HG03378 (cell line): Measurements from ENCODE around the gene OASL.

Experiments used
- ATAC-seq: cut with Tn5 transposase; IDR thresholded peaks from one replicate; pipeline ENCODE4 v1.9.1; 2021; ENCODE audit warnings: mild to moderate bottlenecking, moderate library complexity; ENCODE audit not compliant: unreplicated experiment

The OASL gene

GRCh38 chr12:121015825-121016766 is 22.9 kb downstream of the OASL start, which contains the start of gene C12orf43:
TSS of gene C12orf43 (minus strand) at chr12:121016487. CDS start at chr12:121016474, 13 bp downstream.
- ATAC-seq, result peak; percentile 91

GRCh38 chr12:121013715-121014114 is 25.3 kb downstream of the OASL start:
- no peak for ATAC-seq

GRCh38 chr12:121011820-121012219 is 27.2 kb downstream of the OASL start:
- ATAC-seq, result no peak

DNA sequence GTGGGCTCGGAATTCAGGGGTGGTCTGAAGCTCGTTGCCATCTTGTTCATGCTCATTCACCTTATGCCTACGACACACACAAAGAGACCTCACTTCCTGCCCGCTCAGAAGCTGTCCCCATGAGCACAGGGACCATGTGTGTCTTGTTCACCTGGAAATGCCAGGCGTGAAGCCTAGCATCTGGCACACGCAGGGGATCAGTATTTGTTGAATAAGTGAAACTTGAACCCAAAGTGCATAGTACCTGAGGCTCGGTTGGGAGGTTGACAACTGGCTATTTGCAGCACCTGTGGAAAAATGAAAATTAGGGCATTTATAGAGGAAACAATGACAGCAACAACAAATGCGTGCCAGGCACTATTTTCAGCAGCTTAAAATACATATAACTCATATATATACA is 28.2 kb downstream of the OASL start:
- ATAC-seq, result no peak

GRCh38 chr12:121009741-121010140 is 29.3 kb downstream of the OASL start:
- ATAC-seq, result no peak

DNA sequence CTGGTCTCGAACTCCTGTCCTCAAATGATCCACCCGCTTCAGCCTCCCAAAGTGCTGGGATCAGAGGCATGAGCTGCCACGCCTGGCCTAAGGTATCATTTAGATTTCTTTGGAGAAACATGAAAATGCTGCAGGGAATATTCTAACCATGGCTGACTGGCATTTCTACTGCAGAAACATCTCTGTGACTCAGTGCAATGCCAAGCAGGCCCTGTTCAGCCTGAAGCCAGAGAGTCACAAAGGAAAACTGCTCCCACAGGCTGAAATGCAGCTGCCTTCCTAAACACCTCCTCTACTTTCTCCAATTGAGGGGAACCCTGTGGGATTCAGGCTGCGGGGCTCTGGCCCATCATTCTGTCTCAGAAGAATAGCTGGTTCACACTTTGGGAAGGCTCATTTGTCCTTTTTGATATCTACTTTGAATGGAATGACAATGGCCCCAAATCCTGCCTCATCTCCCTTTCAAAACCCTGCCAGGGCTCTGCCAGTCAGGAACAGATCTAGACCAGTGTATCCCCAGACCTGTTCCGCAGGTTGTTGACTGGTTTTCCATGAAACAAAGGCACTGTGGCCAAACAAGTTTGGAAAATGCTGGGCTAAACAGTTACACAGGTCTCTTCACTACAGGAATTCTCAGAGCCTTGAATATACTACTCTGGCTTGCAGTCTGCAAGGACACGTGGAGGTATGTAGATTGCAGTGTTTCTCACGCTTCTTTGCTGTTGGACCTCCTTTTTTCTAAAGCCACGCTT is 30.5 kb downstream of the OASL start:
- no peak for ATAC-seq

- no peak for ATAC-seq
Observed at GRCh38 chr12:121005346-121005815, 33.7 kb downstream of the OASL start.

GRCh38 chr12:121004253-121004815 is 34.7 kb downstream of the OASL start:
- ATAC-seq, result no peak

- ATAC-seq, result no peak
Observed at GRCh38 chr12:121003650-121004049, 35.4 kb downstream of the OASL start.

- ATAC-seq, result no peak
Observed at GRCh38 chr12:121001841-121002483, 37.1 kb downstream of the OASL start.

GRCh38 chr12:121001060-121001459 is 38.0 kb downstream of the OASL start:
- no peak for ATAC-seq

GRCh38 chr12:121000530-121000929 is 38.5 kb downstream of the OASL start:
- no peak for ATAC-seq

GRCh38 chr12:120999191-121000120 is 39.6 kb downstream of the OASL start:
- no peak for ATAC-seq

DNA sequence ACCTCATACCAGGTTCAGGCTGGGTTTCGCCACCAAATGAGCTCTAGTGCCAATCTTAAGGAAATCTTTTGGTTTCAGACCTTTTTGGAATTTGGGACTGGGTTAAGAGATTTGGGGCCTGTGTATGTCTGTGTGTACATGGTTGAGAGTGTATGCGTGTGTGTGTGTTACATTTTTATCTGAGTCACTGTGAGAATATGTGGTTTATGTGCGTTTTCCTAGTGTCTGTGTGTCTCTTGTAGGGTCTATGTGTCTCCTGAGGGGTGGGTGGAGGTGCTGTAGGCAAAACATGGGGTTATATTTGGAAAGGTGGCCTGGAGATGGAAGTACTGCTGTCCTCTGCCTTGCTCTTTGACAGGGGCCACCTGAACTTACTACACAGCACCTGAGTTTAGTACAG is 40.6 kb downstream of the OASL start:
- no peak for ATAC-seq

- no peak for ATAC-seq
Observed at GRCh38 chr12:120997448-120997847, 41.6 kb downstream of the OASL start.

DNA sequence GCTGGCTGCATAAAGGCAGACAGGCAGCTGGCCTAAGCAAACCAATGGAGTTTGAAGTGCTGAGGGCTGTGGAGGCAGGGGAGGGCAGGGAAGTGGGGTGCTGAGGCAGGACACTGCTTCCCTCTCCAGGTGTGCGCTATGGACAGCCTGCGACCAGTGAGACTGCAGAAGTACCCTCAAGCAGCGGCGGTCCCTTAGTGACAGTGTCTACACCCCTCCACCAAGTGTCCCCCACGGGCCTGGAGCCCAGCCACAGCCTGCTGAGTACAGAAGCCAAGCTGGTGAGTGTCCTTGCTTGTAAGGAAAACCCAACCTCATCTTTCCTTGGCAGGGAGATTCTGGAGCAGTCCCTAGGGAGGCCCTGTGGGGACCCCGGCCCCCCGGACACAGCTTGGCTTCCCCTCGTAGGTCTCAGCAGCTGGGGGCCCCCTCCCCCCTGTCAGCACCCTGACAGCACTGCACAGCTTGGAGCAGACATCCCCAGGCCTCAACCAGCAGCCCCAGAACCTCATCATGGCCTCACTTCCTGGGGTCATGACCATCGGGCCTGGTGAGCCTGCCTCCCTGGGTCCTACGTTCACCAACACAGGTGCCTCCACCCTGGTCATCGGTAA is 42.8 kb downstream of the OASL start:
- no peak for ATAC-seq

GRCh38 chr12:120994589-120995337 is 44.3 kb downstream of the OASL start:
- no peak for ATAC-seq

DNA sequence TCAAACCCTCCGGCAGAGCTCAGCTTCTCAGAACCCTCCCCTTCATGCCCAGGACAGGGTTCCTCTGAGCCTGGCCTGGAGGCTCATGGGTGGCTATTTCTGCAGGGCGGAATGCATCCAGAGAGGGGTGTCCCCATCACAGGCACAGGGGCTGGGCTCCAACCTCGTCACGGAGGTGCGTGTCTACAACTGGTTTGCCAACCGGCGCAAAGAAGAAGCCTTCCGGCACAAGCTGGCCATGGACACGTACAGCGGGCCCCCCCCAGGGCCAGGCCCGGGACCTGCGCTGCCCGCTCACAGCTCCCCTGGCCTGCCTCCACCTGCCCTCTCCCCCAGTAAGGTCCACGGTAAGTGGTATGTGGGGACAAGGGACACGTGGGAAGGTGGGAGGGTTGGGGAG is 45.0 kb downstream of the OASL start:
- ATAC-seq, result no peak

- no peak for ATAC-seq
Observed at GRCh38 chr12:120993496-120993895, 45.5 kb downstream of the OASL start.
